OCI-LY1 (cell line): ENCODE measurements around the gene PITPNM3.

Source experiments
- EZH2 ChIP-seq: fragments of 200-600 bp; sonication (generic), shearing (Covaris generic); IDR thresholded peaks from 2 replicates; pipeline ENCODE4 v1.8.0; 2017; ENCODE audit warnings: borderline replicate concordance, mixed run types, mild to moderate bottlenecking, antibody characterized with exemption, low read length, moderate library complexity, mixed read lengths
- TF ChIP-seq, protein P1 (sequence below): fragments of 200-600 bp; sonication (generic), shearing (Covaris generic); IDR thresholded peaks from 2 replicates; pipeline ENCODE4 v1.5.1; 2017; ENCODE audit warnings: mild to moderate bottlenecking, antibody characterized with exemption, low read length, moderate library complexity, mixed read lengths

DNA sequence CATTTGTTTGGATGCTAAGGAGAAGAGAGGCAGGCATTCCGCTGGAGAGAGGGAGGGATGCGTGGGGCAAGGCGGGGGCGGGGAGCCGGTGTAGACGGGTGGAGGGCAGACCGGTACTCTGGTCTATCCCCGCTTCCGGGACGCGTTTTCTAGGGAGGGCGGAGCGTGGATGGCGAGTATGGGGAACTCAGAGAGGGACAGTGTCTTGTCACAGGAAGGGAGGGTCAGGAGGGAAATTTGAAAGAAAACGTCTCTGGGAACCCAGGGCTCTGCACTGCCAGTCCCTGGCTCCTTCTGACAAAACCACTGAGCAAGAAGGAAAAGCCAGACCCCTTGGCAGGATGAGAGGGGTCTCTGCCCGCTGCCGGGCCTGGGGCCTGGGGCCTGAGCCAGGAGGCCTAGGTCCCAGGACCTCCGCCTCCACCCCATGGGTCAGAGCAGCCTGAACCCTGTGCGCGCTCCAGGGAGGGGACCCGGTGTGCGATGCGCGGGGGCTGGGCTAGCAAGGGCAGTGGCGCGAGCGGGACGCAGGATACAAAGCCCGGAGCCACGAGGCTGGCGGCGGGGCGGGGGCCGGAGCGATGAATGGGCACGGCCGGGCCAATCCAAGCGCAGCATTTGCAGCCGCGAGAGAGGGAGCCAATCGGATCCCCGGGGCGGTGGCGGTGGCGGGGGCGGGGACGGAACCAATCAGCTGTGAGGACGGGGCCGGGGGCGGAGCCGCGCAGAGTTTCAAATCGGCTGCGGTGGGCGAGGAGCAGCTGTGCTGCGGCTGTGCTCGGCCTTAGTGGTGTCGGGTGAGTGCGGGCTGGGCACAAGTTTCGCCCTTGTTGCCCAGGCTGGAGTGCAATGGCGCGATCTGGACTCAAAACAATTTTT, 112.4 kb downstream of the PITPNM3 start, which contains the start of gene PIMREG:
- TF ChIP-seq, protein P1, sequence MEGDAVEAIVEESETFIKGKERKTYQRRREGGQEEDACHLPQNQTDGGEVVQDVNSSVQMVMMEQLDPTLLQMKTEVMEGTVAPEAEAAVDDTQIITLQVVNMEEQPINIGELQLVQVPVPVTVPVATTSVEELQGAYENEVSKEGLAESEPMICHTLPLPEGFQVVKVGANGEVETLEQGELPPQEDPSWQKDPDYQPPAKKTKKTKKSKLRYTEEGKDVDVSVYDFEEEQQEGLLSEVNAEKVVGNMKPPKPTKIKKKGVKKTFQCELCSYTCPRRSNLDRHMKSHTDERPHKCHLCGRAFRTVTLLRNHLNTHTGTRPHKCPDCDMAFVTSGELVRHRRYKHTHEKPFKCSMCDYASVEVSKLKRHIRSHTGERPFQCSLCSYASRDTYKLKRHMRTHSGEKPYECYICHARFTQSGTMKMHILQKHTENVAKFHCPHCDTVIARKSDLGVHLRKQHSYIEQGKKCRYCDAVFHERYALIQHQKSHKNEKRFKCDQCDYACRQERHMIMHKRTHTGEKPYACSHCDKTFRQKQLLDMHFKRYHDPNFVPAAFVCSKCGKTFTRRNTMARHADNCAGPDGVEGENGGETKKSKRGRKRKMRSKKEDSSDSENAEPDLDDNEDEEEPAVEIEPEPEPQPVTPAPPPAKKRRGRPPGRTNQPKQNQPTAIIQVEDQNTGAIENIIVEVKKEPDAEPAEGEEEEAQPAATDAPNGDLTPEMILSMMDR = no peak
- TF ChIP-seq EZH2 = no peak
